ENCODE measurements around the gene FBXW10B. TPM values are rescaled to one million over a fixed set of nuclear protein-coding genes. Genes with fewer than 3 reads are reported as not detected.

FBXW10B gene
- polyA plus RNA-seq, 1 donor = 1.9 TPM

Other genes with a start within 250 kb of the FBXW10B start
- gene CDRT4, start 152.1 kb downstream of the FBXW10B start, polyA plus RNA-seq = 29.3 TPM
- gene TVP23C, start 56.2 kb downstream of the FBXW10B start, polyA plus RNA-seq = 13.4 TPM
- gene TRIM16, start 64.6 kb upstream of the FBXW10B start, polyA plus RNA-seq = 33.5 TPM
- 18.1 TPM for gene ZNF286A, start 80.0 kb upstream of the FBXW10B start, polyA plus RNA-seq
- 0.28 TPM for gene TBC1D26, start 112.6 kb upstream of the FBXW10B start, polyA plus RNA-seq

Data from large intestine (tissue), 1 donor.